Cardiac muscle cell (in vitro differentiated cells and primary cell): ENCODE results near the gene KNOP1. TPM values are rescaled to one million over a fixed set of nuclear protein-coding genes. Genes with fewer than 3 reads are reported as not detected.

ENCODE experiments used
- DNase-seq, 2 donors: peaks; one replicate each; pipeline versions ENCODE4 v3.0.0 to v3.0.0-alpha.2; 2010 to 2017; ENCODE audit warnings: low read depth in 1 of 2, low spot score in 1 of 2
- H3K27ac ChIP-seq: fragments of 200-600 bp; sonication (generic); 2 replicates; pipeline ENCODE4 v1.5.1; 2016
- H3K27me3 ChIP-seq: fragments of 200-600 bp; sonication (generic); 2 replicates; pipeline ENCODE4 v1.6.0; 2016; ENCODE audit warnings: control low read depth
- H3K36me3 ChIP-seq: fragments of 200-600 bp; sonication (generic); 2 replicates; pipeline ENCODE4 v1.5.1; 2016; ENCODE audit warnings: control low read depth
- H3K4me1 ChIP-seq: fragments of 200-600 bp; sonication (generic); 2 replicates; pipeline ENCODE4 v1.8.1; 2017; ENCODE audit warnings: low read depth, mild to moderate bottlenecking, mixed run types
- H3K4me3 ChIP-seq: fragments of 200-600 bp; sonication (generic); 2 replicates; pipeline ENCODE4 v1.5.1; 2016; ENCODE audit warnings: mild to moderate bottlenecking
- H3K9me3 ChIP-seq: fragments of 200-600 bp; sonication (generic); 2 replicates; pipeline ENCODE4 v1.5.1; 2017; ENCODE audit warnings: low read depth, mild to moderate bottlenecking, control low read depth
- CTCF ChIP-seq: IDR thresholded peaks from 2 replicates; pipeline ENCODE4 v1.5.1; 2012; ENCODE audit warnings: low read depth, mild to moderate bottlenecking, low read length
- polyA plus RNA-seq: library from polyadenylated mRNA; unstranded; fragments of >200 nt; fragmentation: Nextera tagmentation; extraction: Ambion mirVana; gene quantifications from 2 replicates; pipeline ENCODE4 v1.2.1, GENCODE V29; 2016
- total RNA-seq: library from RNA; depleted of rRNA; stranded (reverse); fragments of >200 nt; gene quantifications from 2 replicates; pipeline ENCODE4 v1.2.3, GENCODE V29; 2016

The KNOP1 gene
- total and polyA plus RNA-seq, 2 experiments from 2014 or later: 19.6 to 22.9 TPM

- H3K4me3 ChIP-seq: no peak overlapping the region
- H3K27ac ChIP-seq: no peak overlapping the region
- no peak for DNase-seq
These were observed 9.5 kb downstream of the KNOP1 start for GRCh38 chr16:19708296-19709205.

GRCh38 chr16:19707569-19708295, 10.3 kb downstream of the KNOP1 start:
- Histone ChIP-seq H3K36me3 (peaks cover 4% of the 10 kb centered on the region), H3K27me3 (no peaks in the 10 kb centered on the region)

More at GRCh38 chr16:19708296-19709205, 9.5 kb downstream of the KNOP1 start:
- Histone ChIP-seq H3K36me3 (peaks cover 7% of the 10 kb centered on the region), H3K4me1 (no peaks in the 10 kb centered on the region), H3K27me3 (no peaks in the 10 kb centered on the region), H3K9me3 (no peaks in the 10 kb centered on the region)
- TF ChIP-seq CTCF: no peak

GRCh38 chr16:19706846-19707245, 11.2 kb downstream of the KNOP1 start:
- H3K4me3 ChIP-seq: no peak overlapping the region
- H3K4me1 ChIP-seq: no peaks in the 10 kb centered on the region
- H3K27me3 ChIP-seq: no peaks in the 10 kb centered on the region
- no peaks in the 10 kb centered on the region for H3K9me3 ChIP-seq
- H3K36me3 ChIP-seq: peaks cover 9% of the 10 kb centered on the region
- H3K27ac ChIP-seq: no peak overlapping the region
- DNase-seq: no peak
- TF ChIP-seq CTCF: no peak

More at GRCh38 chr16:19707569-19708295, 10.3 kb downstream of the KNOP1 start:
- no peak overlapping the region for H3K4me3 ChIP-seq
- H3K9me3 ChIP-seq: no peaks in the 10 kb centered on the region
- no peak overlapping the region for H3K27ac ChIP-seq
- DNase-seq: no peak
- no peaks in the 10 kb centered on the region for H3K4me1 ChIP-seq
- no peak for TF ChIP-seq CTCF

GRCh38 chr16:19705843-19706242, 12.2 kb downstream of the KNOP1 start:
- Histone ChIP-seq H3K36me3 (peaks cover 10% of the 10 kb centered on the region), H3K9me3 (no peaks in the 10 kb centered on the region), H3K4me3 (no peak overlapping the region), H3K4me1 (no peaks in the 10 kb centered on the region), H3K27me3 (no peaks in the 10 kb centered on the region), H3K27ac (no peak overlapping the region)
- TF ChIP-seq CTCF: no peak
- DNase-seq: no peak

- no peak for DNase-seq
- no peak for TF ChIP-seq CTCF
- H3K9me3 ChIP-seq: no peaks in the 10 kb centered on the region
- H3K27me3 ChIP-seq: no peaks in the 10 kb centered on the region
- no peaks in the 10 kb centered on the region for H3K4me1 ChIP-seq
- no peak overlapping the region for H3K4me3 ChIP-seq
- peaks cover 10% of the 10 kb centered on the region for H3K36me3 ChIP-seq
- H3K27ac ChIP-seq: no peak overlapping the region
These were observed 12.9 kb downstream of the KNOP1 start for GRCh38 chr16:19705146-19705501.
